ENCODE measurements around the gene MGAT4A. TPM values are rescaled to one million over a fixed set of nuclear protein-coding genes. Genes with fewer than 3 reads are reported as not detected.

Gene MGAT4A
- total RNA-seq, 2 experiments from 2014 or later: 10.1 to 15.4 TPM

- Histone ChIP-seq H2AFZ (ENCODE audit: low read length) (peak overlapping the region; percentile 77), H3K4me2 (ENCODE audit: low read length) (peak overlapping the region; percentile 53), H3K27ac (ENCODE audit: low read depth, low read length, poor library complexity, severe bottlenecking) (peak overlapping the region; percentile 51), H3K36me3 (ENCODE audit: insufficient read depth, low read length) (no peaks in the 10 kb centered on the region), H3K4me1 (ENCODE audit: insufficient read depth, low read length, poor library complexity, severe bottlenecking) (peaks cover 51% of the 10 kb centered on the region), H3K9me2 (ENCODE audit: insufficient read depth, low read length) (no peaks in the 10 kb centered on the region), H3K79me2 (ENCODE audit: insufficient read depth, low read depth, low read length) (no peaks in the 10 kb centered on the region), H4K20me1 (ENCODE audit: insufficient read depth, low read length) (no peaks in the 10 kb centered on the region), H3K9me3 (ENCODE audit: low read length) (no peaks in the 10 kb centered on the region), H3K4me3 (ENCODE audit: low read depth, low read length, poor library complexity, severe bottlenecking) (peak overlapping the region; percentile 13)
- DNase-seq (ENCODE audit: low spot score): no peak
- POLR2A ChIA-PET: interaction anchor here (1.0 to 1.2 kb wide), 3 partner anchors 9 to 22 kb away, joined by 3 read pairs; no protein-coding TSS in a partner anchor
- TF ChIP-seq CTCF (conservative IDR thresholded peaks at IDR 0.05; ENCODE audit: low read length) (no peak), EZH2phosphoT487 (IDR thresholded peaks at IDR 0.05; ENCODE audit: borderline replicate concordance, low read depth, low read length) (no peak)
- CTCF ChIA-PET (ENCODE audit: unreplicated experiment): interaction anchor here (0.5 kb wide), 1 partner anchor 24 kb away, joined by 3 read pairs; no protein-coding TSS in a partner anchor
- intact Hi-C loops (cut with micrococcal nuclease; ENCODE audit: unreplicated experiment): no loop called here
- BruUV-seq (replicated peaks): no TSS peak
Measured at GRCh38 chr2:98771264-98771663, 40.3 kb upstream of the MGAT4A start.

GRCh38 chr2:98769784-98770183 lies 38.9 kb upstream of the MGAT4A start:
- no peaks in the 10 kb centered on the region for H4K20me1 ChIP-seq (ENCODE audit: insufficient read depth, low read length)
- no peak for DNase-seq (ENCODE audit: low spot score)
- H3K79me2 ChIP-seq (ENCODE audit: insufficient read depth, low read depth, low read length): no peaks in the 10 kb centered on the region
- TF ChIP-seq EZH2phosphoT487 (IDR thresholded peaks at IDR 0.05; ENCODE audit: borderline replicate concordance, low read depth, low read length): no peak
- TF ChIP-seq CTCF (conservative IDR thresholded peaks at IDR 0.05; ENCODE audit: low read length): no peak
- intact Hi-C loops (cut with micrococcal nuclease; ENCODE audit: unreplicated experiment): no loop called here
- no peak overlapping the region for H2AFZ ChIP-seq (ENCODE audit: low read length)
- H3K4me1 ChIP-seq (ENCODE audit: insufficient read depth, low read length, poor library complexity, severe bottlenecking): peaks cover 65% of the 10 kb centered on the region
- H3K4me2 ChIP-seq (ENCODE audit: low read length): no peak overlapping the region
- H3K4me3 ChIP-seq (ENCODE audit: low read depth, low read length, poor library complexity, severe bottlenecking): no peak overlapping the region
- H3K9me3 ChIP-seq (ENCODE audit: low read length): no peaks in the 10 kb centered on the region
- POLR2A ChIA-PET: no interaction called here
- no peak overlapping the region for H3K27ac ChIP-seq (ENCODE audit: low read depth, low read length, poor library complexity, severe bottlenecking)
- H3K9me2 ChIP-seq (ENCODE audit: insufficient read depth, low read length): no peaks in the 10 kb centered on the region
- CTCF ChIA-PET (ENCODE audit: unreplicated experiment): no interaction called here
- H3K36me3 ChIP-seq (ENCODE audit: insufficient read depth, low read length): no peaks in the 10 kb centered on the region
- BruUV-seq (replicated peaks): no TSS peak

- peaks cover 72% of the 10 kb centered on the region for H3K4me1 ChIP-seq (ENCODE audit: insufficient read depth, low read length, poor library complexity, severe bottlenecking)
- no peak for DNase-seq (ENCODE audit: low spot score)
- H4K20me1 ChIP-seq (ENCODE audit: insufficient read depth, low read length): no peaks in the 10 kb centered on the region
- TF ChIP-seq CTCF (conservative IDR thresholded peaks at IDR 0.05; ENCODE audit: low read length): no peak
- no peak for TF ChIP-seq EZH2phosphoT487 (IDR thresholded peaks at IDR 0.05; ENCODE audit: borderline replicate concordance, low read depth, low read length)
- CTCF ChIA-PET (ENCODE audit: unreplicated experiment): no interaction called here
- H3K4me2 ChIP-seq (ENCODE audit: low read length): no peak overlapping the region
- BruUV-seq (replicated peaks): no TSS peak
- H3K27ac ChIP-seq (ENCODE audit: low read depth, low read length, poor library complexity, severe bottlenecking): no peak overlapping the region
- POLR2A ChIA-PET: no interaction called here
- no peak overlapping the region for H3K4me3 ChIP-seq (ENCODE audit: low read depth, low read length, poor library complexity, severe bottlenecking)
- no peaks in the 10 kb centered on the region for H3K9me3 ChIP-seq (ENCODE audit: low read length)
- peak overlapping the region; percentile 48; the same call in 1 of the 2 replicates for H2AFZ ChIP-seq (ENCODE audit: low read length)
- H3K79me2 ChIP-seq (ENCODE audit: insufficient read depth, low read depth, low read length): no peaks in the 10 kb centered on the region
- intact Hi-C loops (cut with micrococcal nuclease; ENCODE audit: unreplicated experiment): no loop called here
- H3K36me3 ChIP-seq (ENCODE audit: insufficient read depth, low read length): no peaks in the 10 kb centered on the region
- H3K9me2 ChIP-seq (ENCODE audit: insufficient read depth, low read length): no peaks in the 10 kb centered on the region
Measured at GRCh38 chr2:98769114-98769476, 38.2 kb upstream of the MGAT4A start.

Data from OCI-LY7 (cell line).